GM12878 (cell line): Measurements from ENCODE around the gene BNC2. TPM values are rescaled to one million over a fixed set of nuclear protein-coding genes. Genes with fewer than 3 reads are reported as not detected.

Experiments
- ATAC-seq: fragments of 200-7000 bp; cut with Tn5 transposase; 3 replicates; pipeline ENCODE4 v1.9.1; 2020; ENCODE audit warnings: mild to moderate bottlenecking, moderate library complexity
- BruUV-seq: library from RNA; stranded (reverse); fragments of 400-500 nt; replicated peaks from 2 replicates; lab custom pipeline; 2021; lab: Mats Ljungman, UMichigan
- CTCF ChIA-PET: fragments of 300-600 bp; sonication (Branson Sonifier 250); formaldehyde crosslinking; extraction: SDS; loops from one replicate; lab custom pipeline; 2021; ENCODE audit warnings: inconsistent platforms; lab: Yijun Ruan, JAX
- POLR2A ChIA-PET: fragments of 350-600 bp; formaldehyde crosslinking; extraction: SDS; loops from one replicate; lab custom pipeline; 2021; ENCODE audit warnings: inconsistent platforms; lab: Charles Lee
- RAD21 ChIA-PET: fragments of 300-600 bp; sonication (Branson Sonifier 250); formaldehyde crosslinking; loops from one replicate; lab custom pipeline; 2023; ENCODE audit warnings: antibody characterized with exemption; ENCODE audit not compliant: unreplicated experiment; lab: Charles Lee
- SMC1A ChIA-PET: fragments of 300-600 bp; sonication (Branson Sonifier 250); formaldehyde crosslinking; loops from one replicate; lab custom pipeline; 2023; ENCODE audit not compliant: unreplicated experiment, uncharacterized antibody; lab: Charles Lee
- DNase-seq: peaks from one replicate; pipeline ENCODE4 v3.0.0-alpha.2; 2011; ENCODE audit warnings: low read depth, low spot score
- FAIRE-seq: peaks from 3 replicates; lab custom pipeline; 2011; peaks lifted over from hg19 to GRCh38; lab: Jason Lieb, UNC
- H2AFZ ChIP-seq: 2 replicates; pipeline ENCODE4 v1.6.0; 2011; ENCODE audit warnings: low read depth, low read length, control low read depth; ENCODE audit not compliant: control insufficient read depth
- H3K27ac ChIP-seq: 2 replicates; pipeline ENCODE4 v1.5.1; 2011; ENCODE audit warnings: control low read depth; ENCODE audit not compliant: control insufficient read depth, insufficient read depth
- H3K27me3 ChIP-seq, 2 experiments: replicated peaks in 1 of 2; 2 replicates each; pipeline versions ENCODE4 v1.6.0 to v1.6.1; 2011; ENCODE audit warnings: low read length in 1 of 2; ENCODE audit not compliant: control insufficient read depth in 2 of 2, insufficient read depth in 2 of 2
- H3K36me3 ChIP-seq, 2 experiments: 2 replicates each; pipeline ENCODE4 v1.5.1; 2011; ENCODE audit warnings: low read length in 1 of 2; ENCODE audit not compliant: control insufficient read depth in 2 of 2, insufficient read depth in 2 of 2
- H3K4me1 ChIP-seq: 2 replicates; pipeline ENCODE4 v1.6.1; 2011; ENCODE audit warnings: mild to moderate bottlenecking, low read length, moderate library complexity, mixed read lengths; ENCODE audit not compliant: control insufficient read depth, insufficient read depth
- H3K4me2 ChIP-seq: 2 replicates; pipeline ENCODE4 v1.6.0; 2011; ENCODE audit warnings: control low read depth; ENCODE audit not compliant: control insufficient read depth, insufficient read depth
- H3K4me3 ChIP-seq: fragments of 200-600 bp; sonication (generic); 2 replicates; pipeline ENCODE4 v1.5.1; 2016
- H3K79me2 ChIP-seq: 2 replicates; pipeline ENCODE4 v1.6.0; 2011; ENCODE audit warnings: low read length; ENCODE audit not compliant: control insufficient read depth, insufficient read depth
- H3K9ac ChIP-seq: 2 replicates; pipeline ENCODE4 v1.8.0; 2011; ENCODE audit warnings: low read length, control low read depth, mixed read lengths; ENCODE audit not compliant: control insufficient read depth, insufficient read depth
- H3K9me3 ChIP-seq: replicated peaks from 3 replicates; pipeline ENCODE4 v1.5.1; 2011; ENCODE audit warnings: mild to moderate bottlenecking, low read length; ENCODE audit not compliant: control insufficient read depth, insufficient read depth
- H4K20me1 ChIP-seq: 2 replicates; pipeline ENCODE4 v1.6.0; 2011; ENCODE audit not compliant: control insufficient read depth, insufficient read depth
- BACH1 ChIP-seq: fragments of 450-650 bp; IDR thresholded peaks from 2 replicates; pipeline ENCODE4 v1.6.1; 2017; ENCODE audit warnings: mild to moderate bottlenecking, borderline replicate concordance
- EGR1 ChIP-seq, 2 experiments: IDR thresholded peaks; 1 replicate in 1 of 2; 2 replicates in 1 of 2; pipeline ENCODE4 v1.6.1; 2011 to 2012; ENCODE audit warnings: low read depth in 2 of 2, low read length in 2 of 2, borderline replicate concordance in 1 of 2, mild to moderate bottlenecking in 1 of 2, moderate library complexity in 1 of 2
- ETV6 ChIP-seq, 2 experiments: fragments of 450-650 bp in 1 of 2; IDR thresholded peaks in 1 of 2; conservative IDR thresholded peaks in 1 of 2; 2 replicates each; pipeline ENCODE4 v1.6.1; 2014; ENCODE audit warnings: antibody characterized with exemption in 1 of 2, borderline replicate concordance in 1 of 2, low read depth in 1 of 2, mild to moderate bottlenecking in 1 of 2, moderate library complexity in 1 of 2
- PAX5 ChIP-seq: IDR thresholded peaks from 2 replicates; pipeline ENCODE4 v1.6.1; 2011; ENCODE audit warnings: low read depth, low read length, borderline replicate concordance
- SMAD1 ChIP-seq: fragments of 450-650 bp; IDR thresholded peaks from 2 replicates; pipeline ENCODE4 v1.6.1; 2018; ENCODE audit warnings: mild to moderate bottlenecking, low read depth; ENCODE audit not compliant: partially characterized antibody
- TCF3 ChIP-seq: IDR thresholded peaks from 2 replicates; pipeline ENCODE4 v1.6.1; 2012; ENCODE audit warnings: low read depth, mild to moderate bottlenecking, low read length, borderline replicate concordance; ENCODE audit not compliant: insufficient read depth
- ZSCAN29 ChIP-seq: fragments of 450-650 bp; IDR thresholded peaks from 2 replicates; pipeline ENCODE4 v1.6.1; 2017; ENCODE audit warnings: mild to moderate bottlenecking, moderate library complexity
- WGBS: methylation state at CpG from one replicate; pipeline ENCODE4 v1.1.6; 2016; ENCODE audit warnings: low lambda C conversion rate; ENCODE audit not compliant: insufficient replicate concordance, insufficient coverage; ENCODE audit errors: missing lambda C conversion rate; 5-methylcytosine and 5-hydroxymethylcytosine counted together
- in situ Hi-C: fragments of 300-500 bp; cut with MboI; formaldehyde crosslinking; loops from 9 replicates; pipeline ENCODE4 v1.14.3; 2018; ENCODE audit warnings: mixed read lengths
- intact Hi-C: fragments of 100-400 bp; cut with micrococcal nuclease; formaldehyde crosslinking; loops from one replicate; pipeline ENCODE4 v1.14.2; 2022; ENCODE audit not compliant: unreplicated experiment
- polyA plus RNA-seq, 11 experiments: library from polyadenylated mRNA; depleted of rRNA in 4 of 11; unstranded in 6 of 11; stranded (reverse) in 5 of 11; fragments of >200 nt; fragmentation: Nextera tagmentation in 4 of 11; fragmentation: Illumina TruSeq in 1 of 11; extraction: Ambion mirVana in 4 of 11; extraction: Trizol in 1 of 11; gene quantifications; 1 replicate in 1 of 11; 2 replicates in 10 of 11; pipeline versions ENCODE4 v1.2.1 to v1.2.3, GENCODE V29; 2011 to 2016; ENCODE audit warnings: inconsistent platforms in 2 of 11, missing spikeins in 2 of 11, low read depth in 1 of 11
- total RNA-seq, 4 experiments: library from RNA; depleted of rRNA in 3 of 4; stranded (reverse); fragments of >200 nt in 3 of 4; fragmentation: Illumina TruSeq in 1 of 4; extraction: Trizol in 1 of 4; gene quantifications; 2 replicates each; pipeline versions ENCODE4 v1.2.1 to v1.2.3, GENCODE V29; 2013 to 2021

Gene BNC2
- total and polyA plus RNA-seq, 10 of the 15 experiments (the other 5 are each of a cell fraction or from before 2014, with no cell fraction given): 0.05 to 14.5 (median 0.26) TPM

DNA sequence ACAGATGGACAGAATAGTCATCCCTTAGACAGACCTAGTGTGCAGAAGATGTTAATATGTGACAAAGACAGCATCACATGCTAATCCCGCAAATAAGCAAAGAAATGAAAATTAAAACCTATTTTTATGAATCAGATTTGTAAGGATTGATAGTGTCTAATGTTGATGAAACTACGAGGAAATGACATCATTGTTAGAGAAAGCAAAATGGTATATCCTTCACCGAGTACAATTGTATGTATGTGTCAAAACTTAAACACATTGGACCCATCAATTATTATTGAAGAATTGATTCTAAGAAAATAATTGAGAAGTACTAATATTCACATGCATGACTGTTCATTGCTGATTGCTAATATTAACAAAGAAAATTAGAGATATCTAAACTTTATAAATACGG lies 493.2 kb downstream of the BNC2 start (continued):
- TF ChIP-seq TCF3 (no peak), EGR1 (IDR thresholded peaks at IDR 0.05; ENCODE audit: borderline replicate concordance in 1 of 2, low read depth in 2 of 2, low read length in 2 of 2) (no peak), SMAD1 (no peak)
- TF ChIP-seq, all 136 proteins: peak for 0

DNA sequence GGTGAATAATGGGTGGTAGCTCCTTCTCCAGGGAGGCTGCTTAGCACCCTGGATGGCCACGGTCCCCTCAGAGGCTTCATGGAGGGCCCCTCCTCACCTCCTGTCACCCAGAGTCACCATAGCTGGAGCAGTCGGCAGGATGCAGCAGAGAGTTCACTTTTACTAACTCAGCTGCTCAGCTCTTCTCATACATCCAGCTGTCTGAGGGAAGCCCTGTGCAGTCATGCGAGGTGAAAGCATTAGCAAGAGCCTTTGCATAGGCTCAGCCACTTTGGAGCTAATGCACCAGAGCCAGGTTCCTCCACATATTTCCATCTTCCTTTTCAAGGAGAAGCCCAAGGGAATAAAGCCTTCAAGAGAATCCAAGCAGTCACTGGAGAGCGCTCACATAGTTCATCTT lies 499.2 kb downstream of the BNC2 start:
- SMC1A ChIA-PET: interaction anchor here (0.7 to 1.0 kb wide), 3 partner anchors 105 to 455 kb away, joined by 3 read pairs; no protein-coding TSS in a partner anchor
- intact Hi-C loops: no loop called here
- Histone ChIP-seq H3K4me3 (no peak overlapping the region), H3K79me2 (no peaks in the 10 kb centered on the region), H3K36me3 (no peaks in the 10 kb centered on the region), H3K9ac (no peak overlapping the region), H3K27ac (no peak overlapping the region), H3K4me2 (no peak overlapping the region), H2AFZ (no peak overlapping the region), H4K20me1 (no peaks in the 10 kb centered on the region), H3K4me1 (no peaks in the 10 kb centered on the region), H3K9me3 (no peaks in the 10 kb centered on the region), H3K27me3 (no peaks in the 10 kb centered on the region; a peak in 1 of 4 replicates)
- 6% methylated on average over 4 of the region's 4 CpGs for WGBS
- no TSS peak for BruUV-seq
- DNase-seq: no peak
- RAD21 ChIA-PET: no interaction called here
- CTCF ChIA-PET: interaction anchor here (1.1 kb wide), 1 partner anchor 355 kb away, joined by 3 read pairs; no protein-coding TSS in a partner anchor
- in situ Hi-C loops: no loop called here
- FAIRE-seq: no peak
- ATAC-seq: peak; percentile 52
- POLR2A ChIA-PET: no interaction called here
- no peak for TF ChIP-seq ETV6 (conservative IDR thresholded peaks at IDR 0.05 in 1 of 2, IDR thresholded peaks at IDR 0.05 in 1 of 2; ENCODE audit: borderline replicate concordance in 1 of 2, low read depth in 1 of 2)
- no peak for TF ChIP-seq BACH1
- TF ChIP-seq ZSCAN29: no peak
- peak; percentile 45; the same call in 1 of the 2 replicates for TF ChIP-seq PAX5
